Fibroblast of peridontal ligament (primary cell): ENCODE data around the gene TDRD12.

Experiments
- DNase-seq: peaks from one replicate; pipeline ENCODE4 v3.0.0-alpha.2; 2010; ENCODE audit errors: extremely low read depth

TDRD12 gene

GRCh38 chr19:32719611-32720059 lies at the start of gene TDRD12:
TDRD12 (plus strand) TSS chr19:32719767; CDS start chr19:32720073, 306 bp downstream.
- DNase-seq: no peak

- DNase-seq: no peak
Observed at GRCh38 chr19:32671883-32672593, 47.5 kb upstream of the TDRD12 start.

- no peak for DNase-seq
Observed at GRCh38 chr19:32672841-32673240, 46.7 kb upstream of the TDRD12 start.

GRCh38 chr19:32673573-32673972 lies 46.0 kb upstream of the TDRD12 start:
- no peak for DNase-seq

- DNase-seq: no peak
Observed at GRCh38 chr19:32674153-32674930, 45.2 kb upstream of the TDRD12 start.

GRCh38 chr19:32674931-32675719 lies 44.4 kb upstream of the TDRD12 start, which contains the start of gene ANKRD27:
ANKRD27 (minus strand) TSS chr19:32675180; CDS start chr19:32659015, 16,165 bp downstream.
- peak; percentile 96 for DNase-seq

GRCh38 chr19:32675720-32676185 lies 43.8 kb upstream of the TDRD12 start, which contains the start of gene RGS9BP:
RGS9BP (plus strand) TSS chr19:32675848; CDS start chr19:32676264, 416 bp downstream.
- peak; percentile 61 for DNase-seq

- no peak for DNase-seq
Observed at GRCh38 chr19:32676186-32676894, 43.2 kb upstream of the TDRD12 start.

- no peak for DNase-seq
Observed at GRCh38 chr19:32676895-32677359, 42.6 kb upstream of the TDRD12 start.

- DNase-seq: no peak
Observed at GRCh38 chr19:32677657-32678056, 41.9 kb upstream of the TDRD12 start.

- no peak for DNase-seq
Observed at GRCh38 chr19:32680986-32681385, 38.6 kb upstream of the TDRD12 start.

- DNase-seq: no peak
Observed at GRCh38 chr19:32682317-32682716, 37.2 kb upstream of the TDRD12 start.

GRCh38 chr19:32686847-32687475 lies 32.6 kb upstream of the TDRD12 start:
- no peak for DNase-seq

GRCh38 chr19:32687681-32688080 lies 31.9 kb upstream of the TDRD12 start:
- no peak for DNase-seq

- DNase-seq: no peak
Observed at GRCh38 chr19:32688311-32688710, 31.3 kb upstream of the TDRD12 start.

GRCh38 chr19:32691291-32691951 lies 28.1 kb upstream of the TDRD12 start, which contains the start of gene NUDT19:
NUDT19 (plus strand) TSS chr19:32691821; CDS start chr19:32691961, 140 bp downstream.
- DNase-seq: peak; percentile 71

GRCh38 chr19:32691952-32692726 lies 27.4 kb upstream of the TDRD12 start:
- DNase-seq: peak; percentile 65

GRCh38 chr19:32692727-32693061 lies 26.9 kb upstream of the TDRD12 start:
- DNase-seq: peak; percentile 30
